GM19025 (cell line): ENCODE results near the gene RNF214.
A peak's percentile ranks its signal among the peaks of the same experiment; 100 is the strongest.
"Not testable (repeated sequence)": the region's sequence is repeated elsewhere in the genome, so short reads cannot be mapped to it uniquely, and the experiment has no call there.

ENCODE experiments used
- ATAC-seq: cut with Tn5 transposase; IDR thresholded peaks from one replicate; pipeline ENCODE4 v1.9.1; 2021; ENCODE audit warnings: mild to moderate bottlenecking, low read depth, moderate library complexity; ENCODE audit not compliant: unreplicated experiment

The RNF214 gene

GRCh38 chr11:117232092-117232878 lies at the start of gene RNF214:
Gene RNF214, plus strand, starts transcription at chr11:117232671. Its CDS starts 1,602 bp downstream, at chr11:117234273.
- ATAC-seq: peak; percentile 69

- ATAC-seq: not testable (repeated sequence)
Observed at GRCh38 chr11:117183178-117183577, 49.3 kb upstream of the RNF214 start.

- no peak for ATAC-seq
Observed at GRCh38 chr11:117183724-117184349, 48.6 kb upstream of the RNF214 start.

GRCh38 chr11:117185736-117186430 lies 46.6 kb upstream of the RNF214 start:
- no peak for ATAC-seq

- ATAC-seq: no peak
Observed at GRCh38 chr11:117186431-117186761, 46.1 kb upstream of the RNF214 start.

- no peak for ATAC-seq
Observed at GRCh38 chr11:117187007-117187406, 45.5 kb upstream of the RNF214 start.

GRCh38 chr11:117187428-117187798 lies 45.1 kb upstream of the RNF214 start:
- no peak for ATAC-seq

GRCh38 chr11:117187799-117188481 lies 44.5 kb upstream of the RNF214 start:
- ATAC-seq: no peak

GRCh38 chr11:117188620-117189081 lies 43.8 kb upstream of the RNF214 start:
- ATAC-seq: no peak

- peak; percentile 72 for ATAC-seq
Observed at GRCh38 chr11:117189191-117189940, 43.1 kb upstream of the RNF214 start.

- ATAC-seq: no peak
Observed at GRCh38 chr11:117189941-117190544, 42.4 kb upstream of the RNF214 start.

- no peak for ATAC-seq
Observed at GRCh38 chr11:117191680-117192400, 40.6 kb upstream of the RNF214 start.

- no peak for ATAC-seq
Observed at GRCh38 chr11:117192401-117192875, 40.0 kb upstream of the RNF214 start.

- no peak for ATAC-seq
Observed at GRCh38 chr11:117193130-117194020, 39.1 kb upstream of the RNF214 start.

- ATAC-seq: no peak
Observed at GRCh38 chr11:117194267-117194666, 38.2 kb upstream of the RNF214 start.

GRCh38 chr11:117195258-117195657 lies 37.2 kb upstream of the RNF214 start:
- ATAC-seq: no peak

- no peak for ATAC-seq
Observed at GRCh38 chr11:117195761-117196160, 36.7 kb upstream of the RNF214 start.

- no peak for ATAC-seq
Observed at GRCh38 chr11:117197006-117197405, 35.5 kb upstream of the RNF214 start.
